IMR-90 (cell line): Measurements from ENCODE around the gene CXCL17. TPM values are rescaled to one million over a fixed set of nuclear protein-coding genes. Genes with fewer than 3 reads are reported as not detected.

Experiments used
- ATAC-seq: fragments of 200-7000 bp; cut with Tn5 transposase; 2 replicates; pipeline ENCODE4 v1.9.1; 2020; ENCODE audit warnings: low read depth, mild to moderate bottlenecking, moderate library complexity
- BruUV-seq: library from RNA; stranded (reverse); fragments of 400-500 nt; replicated peaks from 2 replicates; lab custom pipeline; 2021; lab: Mats Ljungman, UMichigan
- CTCF ChIA-PET: fragments of 300-600 bp; formaldehyde crosslinking; extraction: SDS; loops from one replicate; lab custom pipeline; 2021; ENCODE audit warnings: antibody characterized with exemption; lab: Yijun Ruan, JAX
- POLR2A ChIA-PET: fragments of 300-600 bp; sonication (Branson Sonifier 250); formaldehyde crosslinking; loops from one replicate; lab custom pipeline; 2022; ENCODE audit warnings: antibody characterized with exemption; ENCODE audit not compliant: unreplicated experiment; lab: Charles Lee
- DNase-seq: peaks from one replicate; pipeline ENCODE4 v3.0.0; 2013
- H2AFZ ChIP-seq: replicated peaks from 2 replicates; pipeline ENCODE3; 2013; ENCODE audit warnings: low read length, mild to moderate bottlenecking; ENCODE audit not compliant: poor library complexity
- H2AK5ac ChIP-seq: 2 replicates; pipeline ENCODE4 v1.6.1; 2013; ENCODE audit warnings: low read depth, low read length, inconsistent platforms
- H2AK9ac ChIP-seq: replicated peaks from 2 replicates; pipeline ENCODE3; 2013; ENCODE audit warnings: mild to moderate bottlenecking, low read depth, low read length, moderate library complexity; ENCODE audit not compliant: poor library complexity
- H2BK120ac ChIP-seq: 2 replicates; pipeline ENCODE4 v1.6.1; 2013; ENCODE audit warnings: low read depth, low read length, inconsistent platforms
- H2BK15ac ChIP-seq: 3 replicates; pipeline ENCODE4 v1.6.1; 2013; ENCODE audit warnings: low read depth, low read length, inconsistent platforms
- H2BK20ac ChIP-seq: 2 replicates; pipeline ENCODE4 v1.6.1; 2013; ENCODE audit warnings: low read depth, mild to moderate bottlenecking, inconsistent platforms, low read length, moderate library complexity
- H2BK5ac ChIP-seq: 2 replicates; pipeline ENCODE4 v1.6.1; 2013; ENCODE audit warnings: mild to moderate bottlenecking, low read depth, low read length, inconsistent platforms; ENCODE audit not compliant: poor library complexity, severe bottlenecking
- H3K14ac ChIP-seq: replicated peaks from 2 replicates; pipeline ENCODE4 v1.6.1; 2013; ENCODE audit warnings: low read depth, low read length, inconsistent platforms
- H3K18ac ChIP-seq: 2 replicates; pipeline ENCODE4 v1.6.1; 2013; ENCODE audit warnings: low read depth, low read length, control low read depth
- H3K23ac ChIP-seq: 2 replicates; pipeline ENCODE4 v1.6.1; 2013; ENCODE audit warnings: low read depth, low read length, inconsistent platforms
- H3K27ac ChIP-seq: 2 replicates; pipeline ENCODE4 v1.5.1; 2013; ENCODE audit warnings: mild to moderate bottlenecking, control low read depth, low read length; ENCODE audit not compliant: insufficient read depth
- H3K27me3 ChIP-seq: 2 replicates; pipeline ENCODE4 v1.6.1; 2013; ENCODE audit warnings: low read length; ENCODE audit not compliant: control insufficient read depth, insufficient read depth
- H3K36me3 ChIP-seq: 2 replicates; pipeline ENCODE4 v1.6.1; 2013; ENCODE audit warnings: low read length, mixed read lengths; ENCODE audit not compliant: control insufficient read depth, insufficient read depth
- H3K4ac ChIP-seq: 2 replicates; pipeline ENCODE4 v1.6.1; 2013; ENCODE audit warnings: low read depth, low read length, inconsistent platforms
- H3K4me1 ChIP-seq: 2 replicates; pipeline ENCODE4 v1.6.1; 2013; ENCODE audit warnings: low read length, mixed read lengths; ENCODE audit not compliant: control insufficient read depth, insufficient read depth
- H3K4me2 ChIP-seq: 2 replicates; pipeline ENCODE4 v1.6.1; 2013; ENCODE audit warnings: low read depth, mild to moderate bottlenecking, control low read depth, low read length, moderate library complexity
- H3K4me3 ChIP-seq: 2 replicates; pipeline ENCODE4 v1.5.1; 2013; ENCODE audit warnings: low read depth, mild to moderate bottlenecking, control low read depth, low read length, moderate library complexity; ENCODE audit not compliant: insufficient read depth
- H3K56ac ChIP-seq: 2 replicates; pipeline ENCODE4 v1.6.1; 2013; ENCODE audit warnings: low read length, inconsistent platforms; ENCODE audit not compliant: insufficient read depth; ENCODE audit errors: extremely low read depth
- H3K79me1 ChIP-seq, 2 experiments: 2 replicates each; pipeline ENCODE4 v1.6.1; 2013; ENCODE audit warnings: low read length in 2 of 2, inconsistent platforms in 1 of 2, low read depth in 1 of 2
- H3K9ac ChIP-seq: 2 replicates; pipeline ENCODE4 v1.6.1; 2013; ENCODE audit warnings: low read depth, low read length, control low read depth
- H3K9me1 ChIP-seq: 2 replicates; pipeline ENCODE4 v1.6.1; 2013; ENCODE audit warnings: low read length, inconsistent platforms; ENCODE audit not compliant: insufficient read depth
- H3K9me3 ChIP-seq: 2 replicates; pipeline ENCODE4 v1.6.1; 2013; ENCODE audit warnings: low read length; ENCODE audit not compliant: control insufficient read depth, insufficient read depth
- H4K20me1 ChIP-seq: 2 replicates; pipeline ENCODE4 v1.6.1; 2013; ENCODE audit warnings: low read length, inconsistent platforms; ENCODE audit not compliant: insufficient read depth
- H4K5ac ChIP-seq: 2 replicates; pipeline ENCODE4 v1.6.1; 2013; ENCODE audit warnings: mild to moderate bottlenecking, low read depth, low read length, control low read depth
- H4K8ac ChIP-seq, 2 experiments: 2 replicates each; pipeline ENCODE4 v1.6.1; 2013; ENCODE audit warnings: low read depth in 2 of 2, low read length in 2 of 2, control low read depth in 1 of 2, inconsistent platforms in 1 of 2
- H4K91ac ChIP-seq: 2 replicates; pipeline ENCODE4 v1.6.1; 2013; ENCODE audit warnings: low read depth, low read length, inconsistent platforms; ENCODE audit not compliant: insufficient read depth
- BHLHE40 ChIP-seq: fragments of 150-350 bp; IDR thresholded peaks from 2 replicates; pipeline ENCODE4 v1.6.1; 2016; ENCODE audit warnings: mild to moderate bottlenecking, low read depth, low read length
- CEBPB ChIP-seq: IDR thresholded peaks from 2 replicates; pipeline ENCODE4 v1.6.1; 2012; ENCODE audit warnings: low read depth, low read length, improper control_type of control experiment
- CHD1 ChIP-seq: IDR thresholded peaks from 2 replicates; pipeline ENCODE4 v1.6.1; 2012; ENCODE audit warnings: low read depth, low read length, improper control_type of control experiment
- MAFK ChIP-seq: IDR thresholded peaks from 2 replicates; pipeline ENCODE4 v1.6.1; 2012; ENCODE audit warnings: low read depth, low read length, improper control_type of control experiment
- MAZ ChIP-seq: IDR thresholded peaks from 2 replicates; pipeline ENCODE4 v1.6.1; 2012; ENCODE audit warnings: low read depth, mild to moderate bottlenecking, low read length, improper control_type of control experiment, moderate library complexity, borderline replicate concordance
- MXI1 ChIP-seq: IDR thresholded peaks from 2 replicates; pipeline ENCODE4 v1.6.1; 2012; ENCODE audit warnings: low read depth, mild to moderate bottlenecking, low read length, moderate library complexity, borderline replicate concordance
- POLR2A ChIP-seq: IDR thresholded peaks from 2 replicates; pipeline ENCODE4 v1.6.1; 2012; ENCODE audit warnings: mild to moderate bottlenecking, low read depth, low read length
- RAD21 ChIP-seq: IDR thresholded peaks from 2 replicates; pipeline ENCODE4 v1.6.1; 2012; ENCODE audit warnings: low read length, improper control_type of control experiment
- RCOR1 ChIP-seq: IDR thresholded peaks from 2 replicates; pipeline ENCODE4 v1.6.1; 2012; ENCODE audit warnings: mild to moderate bottlenecking, low read length, improper control_type of control experiment; ENCODE audit not compliant: insufficient replicate concordance
- RFX5 ChIP-seq: IDR thresholded peaks from 2 replicates; pipeline ENCODE4 v1.8.0; 2012; ENCODE audit warnings: low read depth, mild to moderate bottlenecking, low read length, moderate library complexity
- SMC3 ChIP-seq: fragments of 150-350 bp; IDR thresholded peaks from 2 replicates; pipeline ENCODE4 v1.6.1; 2016; ENCODE audit warnings: low read depth, mild to moderate bottlenecking, antibody characterized with exemption, low read length, moderate library complexity
- WGBS, 2 experiments: methylation state at CpG; one replicate each; pipeline versions ENCODE4 v1.1.5 to v1.1.7; 2013; ENCODE audit warnings: missing lambda C conversion rate in 2 of 2; ENCODE audit not compliant: insufficient read length in 1 of 2; ENCODE audit errors: extremely low coverage in 2 of 2; 5-methylcytosine and 5-hydroxymethylcytosine counted together
- dilution Hi-C: fragments of 300-500 bp; cut with HindIII; formaldehyde crosslinking; loops from one replicate; pipeline ENCODE4 v1.14.3; 2018; ENCODE audit warnings: low sequenced_read_pairs; ENCODE audit not compliant: unreplicated experiment
- in situ Hi-C: fragments of 300-500 bp; cut with MboI; formaldehyde crosslinking; loops from 3 replicates; pipeline ENCODE4 v1.14.3; 2019; ENCODE audit warnings: low sequenced_read_pairs, inconsistent platforms, mixed read lengths
- intact Hi-C: fragments of 100-400 bp; cut with micrococcal nuclease; formaldehyde crosslinking; loops from 2 replicates; pipeline ENCODE4 v1.10.0; 2022
- polyA plus RNA-seq, 3 experiments: library from polyadenylated mRNA; depleted of rRNA; stranded (reverse); fragments of >200 nt; gene quantifications; 2 replicates each; pipeline ENCODE4 v1.2.3, GENCODE V29; 2012; ENCODE audit warnings: low replicate concordance in 1 of 3
- total RNA-seq: library from RNA; depleted of rRNA; stranded (reverse); fragments of >200 nt; gene quantifications from 2 replicates; pipeline ENCODE4 v1.2.3, GENCODE V29; 2012
- TF ChIP-seq, protein P1 (sequence below): fragments of 150-350 bp; IDR thresholded peaks from 2 replicates; pipeline ENCODE4 v1.6.1; 2016; ENCODE audit warnings: low read depth, mild to moderate bottlenecking, low read length, moderate library complexity, borderline replicate concordance
- TF ChIP-seq, protein P2 (sequence below): conservative IDR thresholded peaks from 2 replicates; pipeline ENCODE4 v1.5.1; 2012; ENCODE audit warnings: mild to moderate bottlenecking, low read depth, low read length, improper control_type of control experiment

CXCL17 gene
- total and polyA plus RNA-seq, 2 of the 4 experiments (the other 2 are of a cell fraction) = not detected

DNA sequence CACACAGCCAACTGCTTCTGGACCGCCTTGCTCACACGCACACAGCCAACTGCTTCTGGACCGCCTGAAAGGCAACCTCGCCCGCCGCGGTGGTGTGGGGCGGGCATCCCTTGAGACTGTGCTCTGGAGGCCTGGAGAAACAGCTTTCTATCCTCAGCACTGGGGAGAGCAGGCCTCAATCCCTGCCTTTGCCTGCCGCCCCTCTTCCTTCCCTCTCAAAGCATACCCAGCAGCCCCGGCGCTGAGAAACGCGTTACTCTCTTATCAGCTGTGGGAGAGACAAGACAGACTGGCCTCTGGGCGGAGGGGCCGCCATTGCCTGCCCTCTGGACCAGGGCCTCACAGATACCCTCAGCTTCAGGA lies 18.4 kb downstream of the CXCL17 start:
- Histone ChIP-seq H2AK5ac (no peak overlapping the region), H3K9me1 (peaks cover 11% of the 10 kb centered on the region), H3K23ac (no peak overlapping the region), H2BK5ac (no peak overlapping the region), H3K4me1 (peaks cover 9% of the 10 kb centered on the region), H4K20me1 (peaks cover 11% of the 10 kb centered on the region; the same call in 1 of the 2 replicates), H3K27me3 (no peaks in the 10 kb centered on the region), H2AFZ (peak overlapping the region; percentile 96), H3K18ac (no peak overlapping the region), H3K4ac (0 out of 2 replicates have a peak overlapping the region, but pooled peaks have one; percentile 4), H4K91ac (no peak overlapping the region), H2BK15ac (no peak overlapping the region), H3K4me3 (peak overlapping the region; percentile 64; the same call in 1 of the 2 replicates), H3K4me2 (no peak overlapping the region; the same call in 1 of the 2 replicates), H3K14ac (0 out of 2 replicates have a peak overlapping the region, but pooled peaks have one; percentile 28), H2AK9ac (peak overlapping the region; percentile 50), H4K5ac (no peak overlapping the region), H3K79me1 (peaks cover 4 to 19% of the 10 kb centered on the region in 2 experiments; a peak in 2 of 4 replicates), H3K56ac (no peak overlapping the region), H3K9me3 (no peaks in the 10 kb centered on the region), H3K36me3 (no peaks in the 10 kb centered on the region), H3K27ac (no peak overlapping the region), H2BK20ac (no peak overlapping the region), H4K8ac (peak overlapping the region; percentile 55 to 84; a peak in 2 of 4 replicates), H3K9ac (no peak overlapping the region), H2BK120ac (no peak overlapping the region)
- in situ Hi-C loops = no loop called here
- TF ChIP-seq SMC3 (no peak), CEBPB (no peak), MXI1 (no peak), POLR2A (no peak), CHD1 (no peak), RFX5 (no peak), MAZ (no peak), MAFK (no peak), RCOR1 (no peak), RAD21 (no peak), BHLHE40 (no peak)
- TF ChIP-seq, protein P1, sequence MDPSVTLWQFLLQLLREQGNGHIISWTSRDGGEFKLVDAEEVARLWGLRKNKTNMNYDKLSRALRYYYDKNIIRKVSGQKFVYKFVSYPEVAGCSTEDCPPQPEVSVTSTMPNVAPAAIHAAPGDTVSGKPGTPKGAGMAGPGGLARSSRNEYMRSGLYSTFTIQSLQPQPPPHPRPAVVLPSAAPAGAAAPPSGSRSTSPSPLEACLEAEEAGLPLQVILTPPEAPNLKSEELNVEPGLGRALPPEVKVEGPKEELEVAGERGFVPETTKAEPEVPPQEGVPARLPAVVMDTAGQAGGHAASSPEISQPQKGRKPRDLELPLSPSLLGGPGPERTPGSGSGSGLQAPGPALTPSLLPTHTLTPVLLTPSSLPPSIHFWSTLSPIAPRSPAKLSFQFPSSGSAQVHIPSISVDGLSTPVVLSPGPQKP = no peak
- TF ChIP-seq, protein P2, sequence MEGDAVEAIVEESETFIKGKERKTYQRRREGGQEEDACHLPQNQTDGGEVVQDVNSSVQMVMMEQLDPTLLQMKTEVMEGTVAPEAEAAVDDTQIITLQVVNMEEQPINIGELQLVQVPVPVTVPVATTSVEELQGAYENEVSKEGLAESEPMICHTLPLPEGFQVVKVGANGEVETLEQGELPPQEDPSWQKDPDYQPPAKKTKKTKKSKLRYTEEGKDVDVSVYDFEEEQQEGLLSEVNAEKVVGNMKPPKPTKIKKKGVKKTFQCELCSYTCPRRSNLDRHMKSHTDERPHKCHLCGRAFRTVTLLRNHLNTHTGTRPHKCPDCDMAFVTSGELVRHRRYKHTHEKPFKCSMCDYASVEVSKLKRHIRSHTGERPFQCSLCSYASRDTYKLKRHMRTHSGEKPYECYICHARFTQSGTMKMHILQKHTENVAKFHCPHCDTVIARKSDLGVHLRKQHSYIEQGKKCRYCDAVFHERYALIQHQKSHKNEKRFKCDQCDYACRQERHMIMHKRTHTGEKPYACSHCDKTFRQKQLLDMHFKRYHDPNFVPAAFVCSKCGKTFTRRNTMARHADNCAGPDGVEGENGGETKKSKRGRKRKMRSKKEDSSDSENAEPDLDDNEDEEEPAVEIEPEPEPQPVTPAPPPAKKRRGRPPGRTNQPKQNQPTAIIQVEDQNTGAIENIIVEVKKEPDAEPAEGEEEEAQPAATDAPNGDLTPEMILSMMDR = no peak
- WGBS, 2 experiments = 55% methylated on average over 10 of the region's 15 CpGs; no CpG with 5 or more reads in 1 of the 2 experiments
- no TSS peak for BruUV-seq
- POLR2A ChIA-PET = no interaction called here
- DNase-seq (no peak), ATAC-seq (no peak)
- intact Hi-C loops = no loop called here
- CTCF ChIA-PET = interaction anchor here (0.9 to 2.4 kb wide), 3 partner anchors 9 to 24 kb away, joined by 3 to 8 read pairs (median 4); no protein-coding TSS in a partner anchor
- dilution Hi-C loops = no loop called here
